ENCODE data around the gene USP6.
"Not testable (repeated sequence)": the region's sequence is repeated elsewhere in the genome, so short reads cannot be mapped to it uniquely, and the experiment has no call there.

- TF ChIP-seq, protein P1, sequence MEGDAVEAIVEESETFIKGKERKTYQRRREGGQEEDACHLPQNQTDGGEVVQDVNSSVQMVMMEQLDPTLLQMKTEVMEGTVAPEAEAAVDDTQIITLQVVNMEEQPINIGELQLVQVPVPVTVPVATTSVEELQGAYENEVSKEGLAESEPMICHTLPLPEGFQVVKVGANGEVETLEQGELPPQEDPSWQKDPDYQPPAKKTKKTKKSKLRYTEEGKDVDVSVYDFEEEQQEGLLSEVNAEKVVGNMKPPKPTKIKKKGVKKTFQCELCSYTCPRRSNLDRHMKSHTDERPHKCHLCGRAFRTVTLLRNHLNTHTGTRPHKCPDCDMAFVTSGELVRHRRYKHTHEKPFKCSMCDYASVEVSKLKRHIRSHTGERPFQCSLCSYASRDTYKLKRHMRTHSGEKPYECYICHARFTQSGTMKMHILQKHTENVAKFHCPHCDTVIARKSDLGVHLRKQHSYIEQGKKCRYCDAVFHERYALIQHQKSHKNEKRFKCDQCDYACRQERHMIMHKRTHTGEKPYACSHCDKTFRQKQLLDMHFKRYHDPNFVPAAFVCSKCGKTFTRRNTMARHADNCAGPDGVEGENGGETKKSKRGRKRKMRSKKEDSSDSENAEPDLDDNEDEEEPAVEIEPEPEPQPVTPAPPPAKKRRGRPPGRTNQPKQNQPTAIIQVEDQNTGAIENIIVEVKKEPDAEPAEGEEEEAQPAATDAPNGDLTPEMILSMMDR (conservative IDR thresholded peaks at IDR 0.05; ENCODE audit: low read depth, low read length) = not testable (repeated sequence)
- TF ChIP-seq EZH2 (IDR thresholded peaks at IDR 0.05; ENCODE audit: borderline replicate concordance, low read depth, low read length, poor library complexity, severe bottlenecking) = not testable (repeated sequence)
Observed at GRCh38 chr17:5130261-5130660, 14.4 kb downstream of the USP6 start.

Data from A673 (cell line).